Endothelial cell of umbilical vein (primary cell): ENCODE measurements around the gene CCNY.
"Not testable (repeated sequence)": the region's sequence is repeated elsewhere in the genome, so short reads cannot be mapped to it uniquely, and the experiment has no call there.

Experiments used
- CTCF ChIP-seq, 2 donors: IDR thresholded peaks; 1 replicate in 1 of 2; 2 replicates in 1 of 2; pipeline ENCODE4 v1.5.1; 2011; ENCODE audit warnings: low read length in 2 of 2, mild to moderate bottlenecking in 2 of 2, moderate library complexity in 2 of 2, control low read depth in 1 of 2, inconsistent platforms in 1 of 2, low read depth in 1 of 2; ENCODE audit not compliant: insufficient read depth in 1 of 2; ENCODE audit errors: extremely low read depth in 1 of 2
- FOS ChIP-seq: IDR thresholded peaks from 2 replicates; pipeline ENCODE4 v1.6.1; 2011; ENCODE audit warnings: mild to moderate bottlenecking, low read length, moderate library complexity, borderline replicate concordance; ENCODE audit not compliant: insufficient read depth
- JUN ChIP-seq: IDR thresholded peaks from 2 replicates; pipeline ENCODE4 v1.6.1; 2011; ENCODE audit warnings: borderline replicate concordance, low read depth; ENCODE audit not compliant: insufficient read length, insufficient read depth
- TF ChIP-seq, protein P1 (sequence below): IDR thresholded peaks from 2 replicates; pipeline ENCODE4 v1.6.1; 2011; ENCODE audit not compliant: insufficient read depth, insufficient read length

GRCh38 chr10:35314142-35314541 lies 22.2 kb upstream of the CCNY start:
- TF ChIP-seq JUN; FOS; CTCF (IDR thresholded peaks at IDR 0.05; ENCODE audit: extremely low read depth in 1 of 2, insufficient read depth in 1 of 2, low read depth in 1 of 2, low read length in 2 of 2): not testable (repeated sequence)
- TF ChIP-seq, protein P1, sequence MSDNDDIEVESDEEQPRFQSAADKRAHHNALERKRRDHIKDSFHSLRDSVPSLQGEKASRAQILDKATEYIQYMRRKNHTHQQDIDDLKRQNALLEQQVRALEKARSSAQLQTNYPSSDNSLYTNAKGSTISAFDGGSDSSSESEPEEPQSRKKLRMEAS = not testable (repeated sequence)
